Measurements from ENCODE around the gene SLITRK2.

GRCh38 chrX:145817331-145818185 is at the start of gene SLITRK2:
- TF ChIP-seq CTCF (conservative IDR thresholded peaks at IDR 0.05; ENCODE audit: low read length) (no peak), EZH2phosphoT487 (IDR thresholded peaks at IDR 0.05; ENCODE audit: borderline replicate concordance, low read depth, low read length) (no peak)
